Activated CD4-positive, alpha-beta memory T cell treated with anti-CD3 and anti-CD28 coated beads, Interleukin-2, amount 10 ng/mL, durations not matched to agents 7 days and 5 days (primary cell): ENCODE measurements around the gene SLC6A6. TPM values are rescaled to one million over a fixed set of nuclear protein-coding genes. Genes with fewer than 3 reads are reported as not detected.

Source experiments
- CTCF ChIA-PET: fragments of 350-600 bp; sonication (Branson Sonifier 250); formaldehyde crosslinking; loops from one replicate; lab custom pipeline; 2021; ENCODE audit warnings: antibody characterized with exemption, inconsistent platforms; lab: Charles Lee
- POLR2A ChIA-PET: fragments of 350-600 bp; sonication (Branson Sonifier 250); formaldehyde crosslinking; loops from one replicate; lab custom pipeline; 2021; ENCODE audit warnings: antibody characterized with exemption; lab: Charles Lee
- DNase-seq: peaks from one replicate; pipeline ENCODE4 v3.0.0-alpha.2; 2020
- H3K27ac Mint-ChIP-seq: one replicate; pipeline ENCODE4 v1.8.0; 2021; ENCODE audit warnings: mild to moderate bottlenecking, mixed read lengths
- H3K27me3 Mint-ChIP-seq: one replicate; pipeline ENCODE4 v1.8.0; 2021; ENCODE audit warnings: mixed read lengths
- H3K36me3 Mint-ChIP-seq: one replicate; pipeline ENCODE4 v1.8.0; 2021; ENCODE audit warnings: low read depth, mixed read lengths
- H3K4me1 Mint-ChIP-seq: one replicate; pipeline ENCODE4 v1.8.0; 2021; ENCODE audit warnings: mixed read lengths
- H3K4me3 Mint-ChIP-seq: one replicate; pipeline ENCODE4 v1.8.0; 2021; ENCODE audit warnings: mild to moderate bottlenecking, mixed read lengths
- H3K9me3 Mint-ChIP-seq: one replicate; pipeline ENCODE4 v1.8.0; 2021; ENCODE audit warnings: mixed read lengths
- total RNA-seq, 2 experiments: library from RNA; stranded (reverse); gene quantifications; one replicate each; pipeline ENCODE4 v1.2.3, GENCODE V29; 2021

SLC6A6 gene
- total RNA-seq, 2 experiments from 2014 or later, result 59.0 to 61.5 TPM

GRCh38 chr3:14516738-14517345 is 114.4 kb downstream of the SLC6A6 start:
- CTCF ChIA-PET, result interaction anchor here (1.4 kb wide), 1 partner anchor 8 kb away, joined by 3 read pairs; no protein-coding TSS in a partner anchor
- Mint-ChIP-seq H3K4me3 (no peak overlapping the region), H3K27ac (no peak overlapping the region), H3K4me1 (no peaks in the 10 kb centered on the region), H3K36me3 (no peaks in the 10 kb centered on the region), H3K9me3 (no peaks in the 10 kb centered on the region), H3K27me3 (no peaks in the 10 kb centered on the region)
- no peak for DNase-seq
- POLR2A ChIA-PET, result no interaction called here

- Mint-ChIP-seq H3K27me3 (no peaks in the 10 kb centered on the region), H3K36me3 (no peaks in the 10 kb centered on the region), H3K4me3 (no peak overlapping the region), H3K9me3 (no peaks in the 10 kb centered on the region), H3K4me1 (no peaks in the 10 kb centered on the region), H3K27ac (no peak overlapping the region)
- POLR2A ChIA-PET, result no interaction called here
- CTCF ChIA-PET, result interaction anchor here (1.4 kb wide), 1 partner anchor 9 kb away, joined by 3 read pairs; no protein-coding TSS in a partner anchor
- DNase-seq, result no peak
Observed at GRCh38 chr3:14517601-14518431, 115.4 kb downstream of the SLC6A6 start.

- no peaks in the 10 kb centered on the region for H3K9me3 Mint-ChIP-seq
- POLR2A ChIA-PET, result no interaction called here
- no peaks in the 10 kb centered on the region for H3K4me1 Mint-ChIP-seq
- H3K4me3 Mint-ChIP-seq, result no peak overlapping the region
- H3K36me3 Mint-ChIP-seq, result no peaks in the 10 kb centered on the region
- CTCF ChIA-PET, result interaction anchor here (0.9 kb wide), 1 partner anchor 9 kb away, joined by 5 read pairs; no protein-coding TSS in a partner anchor
- no peak overlapping the region for H3K27ac Mint-ChIP-seq
- H3K27me3 Mint-ChIP-seq, result no peaks in the 10 kb centered on the region
- DNase-seq, result no peak
Observed at GRCh38 chr3:14518432-14518802, 116.0 kb downstream of the SLC6A6 start.

GRCh38 chr3:14518893-14519292 is 116.5 kb downstream of the SLC6A6 start:
- no peak overlapping the region for H3K27ac Mint-ChIP-seq
- POLR2A ChIA-PET, result no interaction called here

GRCh38 chr3:14519406-14519805 is 117.0 kb downstream of the SLC6A6 start:
- Mint-ChIP-seq H3K4me1 (no peaks in the 10 kb centered on the region), H3K4me3 (no peak overlapping the region), H3K27ac (no peak overlapping the region), H3K36me3 (no peaks in the 10 kb centered on the region), H3K27me3 (no peaks in the 10 kb centered on the region), H3K9me3 (no peaks in the 10 kb centered on the region)
- DNase-seq, result no peak
- ChIA-PET CTCF (interaction anchor here (0.6 to 1.6 kb wide), 3 partner anchors 10 to 57 kb away, joined by 3 to 5 read pairs (median 5); no protein-coding TSS in a partner anchor), POLR2A (no interaction called here)

More at GRCh38 chr3:14518893-14519292, 116.5 kb downstream of the SLC6A6 start:
- no peak for DNase-seq
- H3K27me3 Mint-ChIP-seq, result no peaks in the 10 kb centered on the region
- H3K36me3 Mint-ChIP-seq, result no peaks in the 10 kb centered on the region
- no peaks in the 10 kb centered on the region for H3K9me3 Mint-ChIP-seq
- CTCF ChIA-PET, result interaction anchor here (0.9 kb wide), 1 partner anchor 9 kb away, joined by 5 read pairs; no protein-coding TSS in a partner anchor
- no peak overlapping the region for H3K4me3 Mint-ChIP-seq
- no peaks in the 10 kb centered on the region for H3K4me1 Mint-ChIP-seq

- CTCF ChIA-PET, result interaction anchor here (1.6 kb wide), 1 partner anchor 11 kb away, joined by 5 read pairs; no protein-coding TSS in a partner anchor
- Mint-ChIP-seq H3K36me3 (no peaks in the 10 kb centered on the region), H3K4me1 (no peaks in the 10 kb centered on the region), H3K4me3 (no peak overlapping the region), H3K9me3 (no peaks in the 10 kb centered on the region), H3K27me3 (no peaks in the 10 kb centered on the region), H3K27ac (no peak overlapping the region)
- DNase-seq, result no peak
- POLR2A ChIA-PET, result no interaction called here
Observed at GRCh38 chr3:14520149-14520548, 117.7 kb downstream of the SLC6A6 start.

GRCh38 chr3:14520967-14521366 is 118.6 kb downstream of the SLC6A6 start:
- Mint-ChIP-seq H3K27me3 (no peaks in the 10 kb centered on the region), H3K4me3 (no peak overlapping the region), H3K36me3 (no peaks in the 10 kb centered on the region), H3K27ac (no peak overlapping the region), H3K4me1 (no peaks in the 10 kb centered on the region), H3K9me3 (no peaks in the 10 kb centered on the region)
- ChIA-PET POLR2A (no interaction called here), CTCF (interaction anchor here (1.6 kb wide), 1 partner anchor 12 kb away, joined by 5 read pairs; no protein-coding TSS in a partner anchor)
- DNase-seq, result no peak

GRCh38 chr3:14521611-14522010 is 119.2 kb downstream of the SLC6A6 start:
- Mint-ChIP-seq H3K9me3 (no peaks in the 10 kb centered on the region), H3K4me3 (no peak overlapping the region), H3K4me1 (no peaks in the 10 kb centered on the region), H3K27ac (no peak overlapping the region), H3K36me3 (no peaks in the 10 kb centered on the region), H3K27me3 (peaks cover 3% of the 10 kb centered on the region)
- POLR2A ChIA-PET, result no interaction called here
- CTCF ChIA-PET, result no interaction called here
- no peak for DNase-seq

- Mint-ChIP-seq H3K27me3 (peaks cover 7% of the 10 kb centered on the region), H3K36me3 (no peaks in the 10 kb centered on the region), H3K9me3 (no peaks in the 10 kb centered on the region), H3K4me1 (no peaks in the 10 kb centered on the region), H3K27ac (no peak overlapping the region), H3K4me3 (no peak overlapping the region)
- POLR2A ChIA-PET, result no interaction called here
- CTCF ChIA-PET, result no interaction called here
- no peak for DNase-seq
Observed at GRCh38 chr3:14522129-14522691, 119.8 kb downstream of the SLC6A6 start.

- Mint-ChIP-seq H3K9me3 (no peaks in the 10 kb centered on the region), H3K4me1 (no peaks in the 10 kb centered on the region), H3K4me3 (no peak overlapping the region), H3K27ac (no peak overlapping the region), H3K27me3 (peaks cover 7% of the 10 kb centered on the region), H3K36me3 (no peaks in the 10 kb centered on the region)
- DNase-seq, result no peak
- ChIA-PET CTCF (no interaction called here), POLR2A (no interaction called here)
Observed at GRCh38 chr3:14522768-14523167, 120.4 kb downstream of the SLC6A6 start.

- POLR2A ChIA-PET, result no interaction called here
- Mint-ChIP-seq H3K27ac (no peak overlapping the region), H3K9me3 (no peaks in the 10 kb centered on the region), H3K4me1 (no peaks in the 10 kb centered on the region), H3K27me3 (peaks cover 11% of the 10 kb centered on the region), H3K4me3 (no peak overlapping the region), H3K36me3 (no peaks in the 10 kb centered on the region)
- CTCF ChIA-PET, result no interaction called here
- DNase-seq, result no peak
Observed at GRCh38 chr3:14523792-14524191, 121.4 kb downstream of the SLC6A6 start.

- H3K36me3 Mint-ChIP-seq, result no peaks in the 10 kb centered on the region
- no peak for DNase-seq
- no peaks in the 10 kb centered on the region for H3K9me3 Mint-ChIP-seq
- no peaks in the 10 kb centered on the region for H3K4me1 Mint-ChIP-seq
- CTCF ChIA-PET, result no interaction called here
- POLR2A ChIA-PET, result no interaction called here
- H3K27me3 Mint-ChIP-seq, result peaks cover 11% of the 10 kb centered on the region
- H3K27ac Mint-ChIP-seq, result no peak overlapping the region
- H3K4me3 Mint-ChIP-seq, result no peak overlapping the region
Observed at GRCh38 chr3:14524311-14524711, 121.9 kb downstream of the SLC6A6 start.
